GM12878 (cell line): Measurements from ENCODE around the gene ACTL10. TPM values are rescaled to one million over a fixed set of nuclear protein-coding genes. Genes with fewer than 3 reads are reported as not detected.

Experiments used
- ATAC-seq: fragments of 200-7000 bp; cut with Tn5 transposase; 3 replicates; pipeline ENCODE4 v1.9.1; 2020; ENCODE audit warnings: mild to moderate bottlenecking, moderate library complexity
- BruUV-seq: library from RNA; stranded (reverse); fragments of 400-500 nt; replicated peaks from 2 replicates; lab custom pipeline; 2021; lab: Mats Ljungman, UMichigan
- CTCF ChIA-PET: fragments of 300-600 bp; sonication (Branson Sonifier 250); formaldehyde crosslinking; extraction: SDS; loops from one replicate; lab custom pipeline; 2021; ENCODE audit warnings: inconsistent platforms; lab: Yijun Ruan, JAX
- POLR2A ChIA-PET: fragments of 350-600 bp; formaldehyde crosslinking; extraction: SDS; loops from one replicate; lab custom pipeline; 2021; ENCODE audit warnings: inconsistent platforms; lab: Charles Lee
- RAD21 ChIA-PET: fragments of 300-600 bp; sonication (Branson Sonifier 250); formaldehyde crosslinking; loops from one replicate; lab custom pipeline; 2023; ENCODE audit warnings: antibody characterized with exemption; ENCODE audit not compliant: unreplicated experiment; lab: Charles Lee
- SMC1A ChIA-PET: fragments of 300-600 bp; sonication (Branson Sonifier 250); formaldehyde crosslinking; loops from one replicate; lab custom pipeline; 2023; ENCODE audit not compliant: unreplicated experiment, uncharacterized antibody; lab: Charles Lee
- DNase-seq: peaks from one replicate; pipeline ENCODE4 v3.0.0-alpha.2; 2011; ENCODE audit warnings: low read depth, low spot score
- FAIRE-seq: peaks from 3 replicates; lab custom pipeline; 2011; peaks lifted over from hg19 to GRCh38; lab: Jason Lieb, UNC
- H2AFZ ChIP-seq: 2 replicates; pipeline ENCODE4 v1.6.0; 2011; ENCODE audit warnings: low read depth, low read length, control low read depth; ENCODE audit not compliant: control insufficient read depth
- H3K27ac ChIP-seq: 2 replicates; pipeline ENCODE4 v1.5.1; 2011; ENCODE audit warnings: control low read depth; ENCODE audit not compliant: control insufficient read depth, insufficient read depth
- H3K27me3 ChIP-seq, 2 experiments: replicated peaks in 1 of 2; 2 replicates each; pipeline versions ENCODE4 v1.6.0 to v1.6.1; 2011; ENCODE audit warnings: low read length in 1 of 2; ENCODE audit not compliant: control insufficient read depth in 2 of 2, insufficient read depth in 2 of 2
- H3K36me3 ChIP-seq, 2 experiments: 2 replicates each; pipeline ENCODE4 v1.5.1; 2011; ENCODE audit warnings: low read length in 1 of 2; ENCODE audit not compliant: control insufficient read depth in 2 of 2, insufficient read depth in 2 of 2
- H3K4me1 ChIP-seq: 2 replicates; pipeline ENCODE4 v1.6.1; 2011; ENCODE audit warnings: mild to moderate bottlenecking, low read length, moderate library complexity, mixed read lengths; ENCODE audit not compliant: control insufficient read depth, insufficient read depth
- H3K4me2 ChIP-seq: 2 replicates; pipeline ENCODE4 v1.6.0; 2011; ENCODE audit warnings: control low read depth; ENCODE audit not compliant: control insufficient read depth, insufficient read depth
- H3K4me3 ChIP-seq: fragments of 200-600 bp; sonication (generic); 2 replicates; pipeline ENCODE4 v1.5.1; 2016
- H3K79me2 ChIP-seq: 2 replicates; pipeline ENCODE4 v1.6.0; 2011; ENCODE audit warnings: low read length; ENCODE audit not compliant: control insufficient read depth, insufficient read depth
- H3K9ac ChIP-seq: 2 replicates; pipeline ENCODE4 v1.8.0; 2011; ENCODE audit warnings: low read length, control low read depth, mixed read lengths; ENCODE audit not compliant: control insufficient read depth, insufficient read depth
- H3K9me3 ChIP-seq: replicated peaks from 3 replicates; pipeline ENCODE4 v1.5.1; 2011; ENCODE audit warnings: mild to moderate bottlenecking, low read length; ENCODE audit not compliant: control insufficient read depth, insufficient read depth
- H4K20me1 ChIP-seq: 2 replicates; pipeline ENCODE4 v1.6.0; 2011; ENCODE audit not compliant: control insufficient read depth, insufficient read depth
- ASH2L ChIP-seq: fragments of 300-600, 200-600 bp; sonication (generic); IDR thresholded peaks from 2 replicates; pipeline ENCODE4 v1.6.1; 2017; ENCODE audit warnings: low read depth, mild to moderate bottlenecking, borderline replicate concordance
- ATF7 ChIP-seq: fragments of 450-650 bp; IDR thresholded peaks from 2 replicates; pipeline ENCODE4 v1.6.1; 2016; ENCODE audit warnings: low read depth, mild to moderate bottlenecking
- CHD1 ChIP-seq: IDR thresholded peaks from 2 replicates; pipeline ENCODE4 v1.6.1; 2012; ENCODE audit warnings: low read depth, low read length, improper control_type of control experiment
- CHD2 ChIP-seq: IDR thresholded peaks from 2 replicates; pipeline ENCODE4 v1.6.1; 2011; ENCODE audit warnings: low read depth, low read length, improper control_type of control experiment, borderline replicate concordance
- EED ChIP-seq: sonication (generic); IDR thresholded peaks from 2 replicates; pipeline ENCODE4 v1.6.1; 2016; ENCODE audit warnings: antibody characterized with exemption, low read depth
- EGR1 ChIP-seq, 2 experiments: IDR thresholded peaks; 1 replicate in 1 of 2; 2 replicates in 1 of 2; pipeline ENCODE4 v1.6.1; 2011 to 2012; ENCODE audit warnings: low read depth in 2 of 2, low read length in 2 of 2, borderline replicate concordance in 1 of 2, mild to moderate bottlenecking in 1 of 2, moderate library complexity in 1 of 2
- EP300 ChIP-seq, 2 experiments: fragments of 150-350 bp in 1 of 2; IDR thresholded peaks; 2 replicates each; pipeline ENCODE4 v1.6.1; 2011 to 2012; ENCODE audit warnings: low read depth in 2 of 2, low read length in 2 of 2, borderline replicate concordance in 1 of 2, improper control_type of control experiment in 1 of 2, inconsistent platforms in 1 of 2; ENCODE audit not compliant: control insufficient read depth in 1 of 2
- ETV6 ChIP-seq, 2 experiments: fragments of 450-650 bp in 1 of 2; IDR thresholded peaks in 1 of 2; conservative IDR thresholded peaks in 1 of 2; 2 replicates each; pipeline ENCODE4 v1.6.1; 2014; ENCODE audit warnings: antibody characterized with exemption in 1 of 2, borderline replicate concordance in 1 of 2, low read depth in 1 of 2, mild to moderate bottlenecking in 1 of 2, moderate library complexity in 1 of 2
- FOXM1 ChIP-seq: IDR thresholded peaks from 2 replicates; pipeline ENCODE4 v1.6.1; 2012; ENCODE audit warnings: low read depth, mild to moderate bottlenecking, inconsistent platforms, low read length, moderate library complexity
- MEF2B ChIP-seq: fragments of 450-650 bp; IDR thresholded peaks from 2 replicates; pipeline ENCODE4 v1.6.1; 2018; ENCODE audit warnings: mild to moderate bottlenecking, moderate library complexity; ENCODE audit not compliant: partially characterized antibody, poor library complexity, severe bottlenecking
- NFXL1 ChIP-seq: fragments of 450-650 bp; IDR thresholded peaks from 2 replicates; pipeline ENCODE4 v1.6.1; 2017; ENCODE audit warnings: antibody characterized with exemption, mild to moderate bottlenecking, borderline replicate concordance
- PKNOX1 ChIP-seq: fragments of 450-650 bp; IDR thresholded peaks from 2 replicates; pipeline ENCODE4 v1.6.1; 2016; ENCODE audit warnings: mild to moderate bottlenecking
- POLR2A ChIP-seq: IDR thresholded peaks from 2 replicates; pipeline ENCODE4 v1.6.1; 2011; ENCODE audit warnings: low read depth, mild to moderate bottlenecking, low read length
- STAT1 ChIP-seq: fragments of 450-650 bp; conservative IDR thresholded peaks from 2 replicates; pipeline ENCODE4 v1.6.1; 2014; ENCODE audit warnings: antibody characterized with exemption, mild to moderate bottlenecking
- TCF12 ChIP-seq: IDR thresholded peaks from 2 replicates; pipeline ENCODE4 v1.6.1; 2011; ENCODE audit warnings: low read depth, mild to moderate bottlenecking, low read length
- WGBS: methylation state at CpG from one replicate; pipeline ENCODE4 v1.1.6; 2016; ENCODE audit warnings: low lambda C conversion rate; ENCODE audit not compliant: insufficient replicate concordance, insufficient coverage; ENCODE audit errors: missing lambda C conversion rate; 5-methylcytosine and 5-hydroxymethylcytosine counted together
- in situ Hi-C: fragments of 300-500 bp; cut with MboI; formaldehyde crosslinking; loops from 9 replicates; pipeline ENCODE4 v1.14.3; 2018; ENCODE audit warnings: mixed read lengths
- intact Hi-C: fragments of 100-400 bp; cut with micrococcal nuclease; formaldehyde crosslinking; loops from one replicate; pipeline ENCODE4 v1.14.2; 2022; ENCODE audit not compliant: unreplicated experiment
- polyA plus RNA-seq, 11 experiments: library from polyadenylated mRNA; depleted of rRNA in 4 of 11; unstranded in 6 of 11; stranded (reverse) in 5 of 11; fragments of >200 nt; fragmentation: Nextera tagmentation in 4 of 11; fragmentation: Illumina TruSeq in 1 of 11; extraction: Ambion mirVana in 4 of 11; extraction: Trizol in 1 of 11; gene quantifications; 1 replicate in 1 of 11; 2 replicates in 10 of 11; pipeline versions ENCODE4 v1.2.1 to v1.2.3, GENCODE V29; 2011 to 2016; ENCODE audit warnings: inconsistent platforms in 2 of 11, missing spikeins in 2 of 11, low read depth in 1 of 11
- total RNA-seq, 4 experiments: library from RNA; depleted of rRNA in 3 of 4; stranded (reverse); fragments of >200 nt in 3 of 4; fragmentation: Illumina TruSeq in 1 of 4; extraction: Trizol in 1 of 4; gene quantifications; 2 replicates each; pipeline versions ENCODE4 v1.2.1 to v1.2.3, GENCODE V29; 2013 to 2021
- TF ChIP-seq, protein P1 (sequence below): IDR thresholded peaks from 2 replicates; pipeline ENCODE4 v1.6.1; 2012; ENCODE audit warnings: improper control_type of control experiment, low read depth, low read length; ENCODE audit not compliant: insufficient replicate concordance

The ACTL10 gene
- total and polyA plus RNA-seq, 10 of the 15 experiments (the other 5 are each of a cell fraction or from before 2014, with no cell fraction given), result 0.12 to 5.0 (median 0.89) TPM

DNA sequence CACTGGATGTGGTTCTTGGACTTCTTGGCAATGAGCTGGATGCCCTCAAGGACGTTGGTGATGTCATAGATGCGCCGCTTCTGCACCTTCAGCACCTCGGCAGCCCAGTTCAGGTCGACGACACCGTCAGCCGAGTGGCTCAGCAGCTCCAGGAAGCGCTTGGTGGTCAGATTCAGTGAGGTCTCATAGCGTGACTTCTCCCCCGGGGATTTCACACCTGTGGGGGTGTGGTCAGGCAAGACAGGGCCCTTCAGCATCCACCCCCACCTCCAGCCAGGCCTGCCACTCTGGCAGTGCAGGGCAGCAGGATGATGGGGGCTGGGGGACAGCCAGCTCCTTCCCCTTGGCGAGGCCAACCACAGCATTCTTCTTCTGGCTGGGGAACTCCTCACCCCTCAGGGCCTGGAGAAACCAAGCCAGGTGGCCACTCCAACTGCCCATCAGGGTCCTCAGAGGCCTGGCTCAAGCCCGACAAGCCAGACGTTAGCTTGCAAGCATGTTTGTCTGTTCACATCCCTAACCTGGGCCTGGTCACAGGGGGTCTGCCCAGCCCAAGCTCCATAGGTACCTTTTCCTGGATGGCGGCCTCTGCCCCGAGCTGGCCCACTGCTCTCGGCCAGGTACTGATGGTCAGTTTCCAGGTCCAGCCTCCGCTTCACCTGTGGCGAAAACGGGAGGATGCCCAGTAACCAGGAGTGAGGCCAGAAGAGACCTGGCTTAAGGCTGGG is 13.2 kb downstream of the ACTL10 start:
- Histone ChIP-seq H3K27me3 (no peaks in the 10 kb centered on the region), H3K27ac (peak overlapping the region; percentile 35), H2AFZ (peak overlapping the region; percentile 29; the same call in 1 of the 2 replicates), H3K36me3 (peaks cover 0 to 5% of the 10 kb centered on the region in 2 experiments; a peak in 3 of 4 replicates), H3K4me2 (peak overlapping the region; percentile 60), H3K4me1 (peaks cover 37% of the 10 kb centered on the region), H3K4me3 (no peak overlapping the region), H3K9ac (peak overlapping the region; percentile 17; the same call in 1 of the 2 replicates), H3K79me2 (peaks cover 40% of the 10 kb centered on the region), H3K9me3 (no peaks in the 10 kb centered on the region), H4K20me1 (no peaks in the 10 kb centered on the region)
- peak; percentile 47 for DNase-seq
- ChIA-PET SMC1A (interaction anchor here (1.2 to 1.7 kb wide), 3 partner anchors 13 to 74 kb away, joined by 3 to 12 read pairs (median 3); partner anchors contain the start of gene ACTL10), POLR2A (interaction anchor here (0.6 to 1.2 kb wide), 2 partner anchors 13 to 235 kb away, joined by 5 to 8 read pairs; partner anchors contain the start of gene ACTL10), CTCF (interaction anchor here (1.1 to 3.3 kb wide), 4 partner anchors 12 to 54 kb away, joined by 3 to 36 read pairs (median 4); partner anchors contain the start of gene ACTL10), RAD21 (interaction anchor here (0.9 to 1.6 kb wide), 3 partner anchors 9 to 53 kb away, joined by 3 to 7 read pairs (median 3); partner anchors contain the start of gene ZNF341)
- intact Hi-C loops (loop anchor here (10.0 kb wide), 1 partner anchor 315 kb away; the partner anchor contains the start of gene RALY), in situ Hi-C loops (no loop called here)
- ATAC-seq, result peak; percentile 82
- BruUV-seq, result no TSS peak
- no peak for FAIRE-seq
- WGBS, result 34% methylated on average over 20 of the region's 20 CpGs
- TF ChIP-seq EED, result peak; percentile 27; the same call in 1 of the 2 replicates
- peak; percentile 64 for TF ChIP-seq POLR2A
- TF ChIP-seq ASH2L, result no peak
- no peak for TF ChIP-seq CHD1
- no peak for TF ChIP-seq NFXL1
- peak; percentile 70 for TF ChIP-seq PKNOX1
- TF ChIP-seq, protein P1, sequence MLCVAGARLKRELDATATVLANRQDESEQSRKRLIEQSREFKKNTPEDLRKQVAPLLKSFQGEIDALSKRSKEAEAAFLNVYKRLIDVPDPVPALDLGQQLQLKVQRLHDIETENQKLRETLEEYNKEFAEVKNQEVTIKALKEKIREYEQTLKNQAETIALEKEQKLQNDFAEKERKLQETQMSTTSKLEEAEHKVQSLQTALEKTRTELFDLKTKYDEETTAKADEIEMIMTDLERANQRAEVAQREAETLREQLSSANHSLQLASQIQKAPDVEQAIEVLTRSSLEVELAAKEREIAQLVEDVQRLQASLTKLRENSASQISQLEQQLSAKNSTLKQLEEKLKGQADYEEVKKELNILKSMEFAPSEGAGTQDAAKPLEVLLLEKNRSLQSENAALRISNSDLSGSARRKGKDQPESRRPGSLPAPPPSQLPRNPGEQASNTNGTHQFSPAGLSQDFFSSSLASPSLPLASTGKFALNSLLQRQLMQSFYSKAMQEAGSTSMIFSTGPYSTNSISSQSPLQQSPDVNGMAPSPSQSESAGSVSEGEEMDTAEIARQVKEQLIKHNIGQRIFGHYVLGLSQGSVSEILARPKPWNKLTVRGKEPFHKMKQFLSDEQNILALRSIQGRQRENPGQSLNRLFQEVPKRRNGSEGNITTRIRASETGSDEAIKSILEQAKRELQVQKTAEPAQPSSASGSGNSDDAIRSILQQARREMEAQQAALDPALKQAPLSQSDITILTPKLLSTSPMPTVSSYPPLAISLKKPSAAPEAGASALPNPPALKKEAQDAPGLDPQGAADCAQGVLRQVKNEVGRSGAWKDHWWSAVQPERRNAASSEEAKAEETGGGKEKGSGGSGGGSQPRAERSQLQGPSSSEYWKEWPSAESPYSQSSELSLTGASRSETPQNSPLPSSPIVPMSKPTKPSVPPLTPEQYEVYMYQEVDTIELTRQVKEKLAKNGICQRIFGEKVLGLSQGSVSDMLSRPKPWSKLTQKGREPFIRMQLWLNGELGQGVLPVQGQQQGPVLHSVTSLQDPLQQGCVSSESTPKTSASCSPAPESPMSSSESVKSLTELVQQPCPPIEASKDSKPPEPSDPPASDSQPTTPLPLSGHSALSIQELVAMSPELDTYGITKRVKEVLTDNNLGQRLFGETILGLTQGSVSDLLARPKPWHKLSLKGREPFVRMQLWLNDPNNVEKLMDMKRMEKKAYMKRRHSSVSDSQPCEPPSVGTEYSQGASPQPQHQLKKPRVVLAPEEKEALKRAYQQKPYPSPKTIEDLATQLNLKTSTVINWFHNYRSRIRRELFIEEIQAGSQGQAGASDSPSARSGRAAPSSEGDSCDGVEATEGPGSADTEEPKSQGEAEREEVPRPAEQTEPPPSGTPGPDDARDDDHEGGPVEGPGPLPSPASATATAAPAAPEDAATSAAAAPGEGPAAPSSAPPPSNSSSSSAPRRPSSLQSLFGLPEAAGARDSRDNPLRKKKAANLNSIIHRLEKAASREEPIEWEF, result no peak
- 0 out of 3 replicates have a peak, but pooled peaks of 1 of the 2 experiments have one; percentile 21 for TF ChIP-seq EGR1 (IDR thresholded peaks at IDR 0.05; ENCODE audit: borderline replicate concordance in 1 of 2, low read depth in 2 of 2, low read length in 2 of 2)
- no peak for TF ChIP-seq FOXM1
- 0 out of 4 replicates have a peak, but pooled peaks of 1 of the 2 experiments have one; percentile 14 for TF ChIP-seq ETV6 (conservative IDR thresholded peaks at IDR 0.05 in 1 of 2, IDR thresholded peaks at IDR 0.05 in 1 of 2; ENCODE audit: borderline replicate concordance in 1 of 2, low read depth in 1 of 2)
- peak; percentile 76 for TF ChIP-seq MEF2B
- TF ChIP-seq CHD2, result no peak
- TF ChIP-seq TCF12, result peak; percentile 66; the same call in 1 of the 2 replicates
- peak; percentile 73 for TF ChIP-seq ATF7
- TF ChIP-seq STAT1, result no peak
- TF ChIP-seq EP300 (IDR thresholded peaks at IDR 0.05; ENCODE audit: borderline replicate concordance in 1 of 2, control insufficient read depth in 1 of 2, low read depth in 2 of 2, low read length in 2 of 2), result no peak
